K562 (cell line): ENCODE data around the gene AFF2. TPM values are rescaled to one million over a fixed set of nuclear protein-coding genes. Genes with fewer than 3 reads are reported as not detected.

Source experiments
- ATAC-seq: fragments of 200-7000 bp; cut with Tn5 transposase; 3 replicates; pipeline ENCODE4 v1.9.1; 2020; ENCODE audit warnings: moderate library complexity
- BruUV-seq: library from RNA; stranded (reverse); fragments of 400-500 nt; replicated peaks from 2 replicates; lab custom pipeline; 2021; lab: Mats Ljungman, UMichigan
- CTCF ChIA-PET: fragments of 300-600 bp; formaldehyde crosslinking; extraction: SDS; loops from one replicate; lab custom pipeline; 2021; ENCODE audit warnings: low intra/inter-chr PET ratio; lab: Yijun Ruan, JAX
- POLR2A ChIA-PET: fragments of 300-600, 350-650 bp; sonication (Branson Sonifier 250); formaldehyde crosslinking; extraction: SDS; loops from one replicate; lab custom pipeline; 2021; ENCODE audit warnings: antibody characterized with exemption, inconsistent platforms; lab: Yijun Ruan, JAX
- DNase-seq, 4 experiments: peaks; one replicate each; pipeline versions ENCODE4 v3.0.0 to v3.0.0-alpha.2; 2011 to 2018; ENCODE audit warnings: low spot score in 3 of 4, mixed read lengths in 3 of 4; ENCODE audit errors: extremely low read depth in 1 of 4
- FAIRE-seq: peaks from 2 replicates; lab custom pipeline; 2011; peaks lifted over from hg19 to GRCh38; lab: Jason Lieb, UNC
- H2AFZ ChIP-seq: 2 replicates; pipeline ENCODE4 v1.6.0; 2011; ENCODE audit warnings: low read depth, low read length, control low read depth, inconsistent platforms
- H3K27ac ChIP-seq: fragments of 200-600 bp; 3 replicates; pipeline ENCODE4 v1.8.0; 2011; ENCODE audit warnings: low read depth, mild to moderate bottlenecking, control low read depth, inconsistent platforms, low read length, moderate library complexity, mixed read lengths; ENCODE audit errors: extremely low read depth
- H3K27me3 ChIP-seq, 2 experiments: fragments of 300-600 bp in 1 of 2; 2 replicates in 1 of 2; 3 replicates in 1 of 2; pipeline versions ENCODE4 v1.6.0 to v1.8.0; 2011; ENCODE audit warnings: inconsistent platforms in 2 of 2, low read length in 2 of 2, mild to moderate bottlenecking in 1 of 2, mixed read lengths in 1 of 2, moderate library complexity in 1 of 2; ENCODE audit not compliant: control insufficient read depth in 2 of 2, insufficient read depth in 2 of 2
- H3K36me3 ChIP-seq: fragments of 300-600 bp; 3 replicates; pipeline ENCODE4 v1.8.0; 2011; ENCODE audit warnings: mild to moderate bottlenecking, low read length, inconsistent platforms; ENCODE audit not compliant: control insufficient read depth, insufficient read depth
- H3K4me1 ChIP-seq, 2 experiments: fragments of 200-600 bp in 1 of 2; replicated peaks in 1 of 2; 2 replicates in 1 of 2; 3 replicates in 1 of 2; pipeline versions ENCODE4 v1.5.1 to v1.8.0; 2011; ENCODE audit warnings: inconsistent platforms in 2 of 2, low read length in 2 of 2, mild to moderate bottlenecking in 1 of 2, mixed read lengths in 1 of 2, moderate library complexity in 1 of 2; ENCODE audit not compliant: control insufficient read depth in 2 of 2, insufficient read depth in 2 of 2
- H3K4me2 ChIP-seq: 2 replicates; pipeline ENCODE4 v1.6.1; 2011; ENCODE audit warnings: low read length, control low read depth, inconsistent platforms, mixed read lengths; ENCODE audit not compliant: insufficient read depth
- H3K4me3 ChIP-seq: fragments of 200-600 bp; sonication (generic), shearing (Covaris generic); 2 replicates; pipeline ENCODE4 v1.5.1; 2016; ENCODE audit warnings: control low read depth, inconsistent platforms
- H3K79me2 ChIP-seq: fragments of 200-600 bp; 3 replicates; pipeline ENCODE4 v1.8.0; 2011; ENCODE audit warnings: low read length, inconsistent platforms; ENCODE audit not compliant: control insufficient read depth, insufficient read depth
- H3K9ac ChIP-seq, 2 experiments: 2 replicates each; pipeline versions ENCODE4 v1.6.0 to v1.6.1; 2011; ENCODE audit warnings: low read depth in 2 of 2, low read length in 2 of 2, control low read depth in 1 of 2, inconsistent platforms in 1 of 2, mild to moderate bottlenecking in 1 of 2, mixed read lengths in 1 of 2; ENCODE audit not compliant: insufficient read depth in 1 of 2
- H3K9me1 ChIP-seq: one replicate; pipeline ENCODE4 v1.6.0; 2011; ENCODE audit warnings: inconsistent platforms, mild to moderate bottlenecking, low read length, moderate library complexity; ENCODE audit not compliant: control insufficient read depth, insufficient read depth
- H3K9me3 ChIP-seq: replicated peaks from 2 replicates; pipeline ENCODE4 v1.5.1; 2011; ENCODE audit warnings: low read depth, low read length, inconsistent platforms; ENCODE audit not compliant: control insufficient read depth, insufficient read depth
- H4K20me1 ChIP-seq: replicated peaks from 2 replicates; pipeline ENCODE4 v1.6.1; 2011; ENCODE audit warnings: low read length, inconsistent platforms, mixed read lengths; ENCODE audit not compliant: control insufficient read depth, insufficient read depth
- ATF1 ChIP-seq, 2 experiments: fragments of 450-650 bp in 1 of 2; IDR thresholded peaks; 2 replicates each; pipeline ENCODE4 v1.6.1; 2016; ENCODE audit warnings: missing compliant biosample characterization in 1 of 2, missing genetic modification characterization in 1 of 2
- EWSR1 ChIP-seq: fragments of 450-650 bp; IDR thresholded peaks from 2 replicates; pipeline ENCODE4 v1.6.1; 2018; ENCODE audit warnings: borderline replicate concordance, mild to moderate bottlenecking, low read depth, moderate library complexity; ENCODE audit not compliant: partially characterized antibody
- KHSRP ChIP-seq: fragments of 450-650 bp; IDR thresholded peaks from 2 replicates; pipeline ENCODE4 v1.6.1; 2017
- NCOA4 ChIP-seq: fragments of 450-650 bp; IDR thresholded peaks from 2 replicates; pipeline ENCODE4 v1.6.1; 2018; ENCODE audit warnings: mild to moderate bottlenecking; ENCODE audit not compliant: partially characterized antibody
- PCBP1 ChIP-seq: fragments of 200-400 bp; formaldehyde crosslinking; IDR thresholded peaks from 2 replicates; pipeline ENCODE4 v1.6.1; 2018; ENCODE audit warnings: mild to moderate bottlenecking, low read depth, low read length; ENCODE audit not compliant: poor library complexity, severe bottlenecking
- PCBP2 ChIP-seq: fragments of 200-400 bp; formaldehyde crosslinking; IDR thresholded peaks from 2 replicates; pipeline ENCODE4 v1.6.1; 2018; ENCODE audit warnings: low read length, low read depth, mild to moderate bottlenecking, moderate library complexity; ENCODE audit not compliant: poor library complexity, severe bottlenecking
- SMAD3 ChIP-seq: fragments of 450-650 bp; formaldehyde crosslinking; conservative IDR thresholded peaks from 2 replicates; pipeline ENCODE4 v1.4.0; 2020; ENCODE audit warnings: mild to moderate bottlenecking
- SMARCE1 ChIP-seq: fragments of 450-650 bp; IDR thresholded peaks from 2 replicates; pipeline ENCODE4 v1.7.1; 2016; ENCODE audit warnings: mild to moderate bottlenecking
- SRSF9 ChIP-seq: fragments of 200-400 bp; formaldehyde crosslinking; IDR thresholded peaks from 2 replicates; pipeline ENCODE4 v1.6.1; 2017; ENCODE audit warnings: low read depth, low read length, borderline replicate concordance
- TSHZ1 ChIP-seq: fragments of 250-450 bp; sonication (Bioruptor Pico); IDR thresholded peaks from 2 replicates; pipeline ENCODE4 v1.4.0; 2020; ENCODE audit warnings: mild to moderate bottlenecking, moderate library complexity
- U2AF1 ChIP-seq: fragments of 200-400 bp; formaldehyde crosslinking; optimal IDR thresholded peaks from 2 replicates; pipeline ENCODE3; 2017; ENCODE audit warnings: mild to moderate bottlenecking, low read depth, low read length, moderate library complexity
- UBTF ChIP-seq, 2 experiments: IDR thresholded peaks; 2 replicates each; pipeline ENCODE4 v1.6.1; 2012; ENCODE audit warnings: improper control_type of control experiment in 2 of 2, low read depth in 2 of 2, low read length in 2 of 2, borderline replicate concordance in 1 of 2
- ZKSCAN1 ChIP-seq: fragments of 150-350 bp; IDR thresholded peaks from 2 replicates; pipeline ENCODE4 v1.6.1; 2016; ENCODE audit warnings: low read depth, low read length
- ZNF280A ChIP-seq: fragments of 450-650 bp; IDR thresholded peaks from 2 replicates; pipeline ENCODE4 v1.6.1; 2018; ENCODE audit warnings: mild to moderate bottlenecking, low read depth; ENCODE audit not compliant: partially characterized antibody
- in situ Hi-C: fragments of 300-500 bp; cut with MboI; formaldehyde crosslinking; loops from 4 replicates; pipeline ENCODE4 v1.15.0; 2018; ENCODE audit warnings: inconsistent platforms, mixed read lengths
- intact Hi-C: fragments of 100-400 bp; cut with micrococcal nuclease; formaldehyde crosslinking; loops from 2 replicates; pipeline ENCODE4 v1.14.2; 2022
- polyA plus RNA-seq, 8 experiments: library from polyadenylated mRNA; depleted of rRNA in 4 of 8; stranded (reverse) in 5 of 8; unstranded in 3 of 8; fragments of >200 nt; fragmentation: Nextera tagmentation in 2 of 8; fragmentation: Illumina TruSeq in 1 of 8; extraction: Ambion mirVana in 2 of 8; extraction: Trizol in 1 of 8; gene quantifications; 2 replicates each; pipeline versions ENCODE4 v1.2.1 to v1.2.3, GENCODE V29; 2011 to 2014; ENCODE audit warnings: inconsistent platforms in 1 of 8, missing spikeins in 1 of 8
- total RNA-seq, 7 experiments: library from RNA; depleted of rRNA in 6 of 7; stranded (reverse); fragments of >200 nt in 6 of 7; fragmentation: Illumina TruSeq in 2 of 7; extraction: Trizol in 2 of 7; gene quantifications; 2 replicates each; pipeline versions ENCODE4 v1.2.1 to v1.2.3, GENCODE V29; 2011 to 2021; ENCODE audit warnings: low replicate concordance in 1 of 7

The AFF2 gene
- total and polyA plus RNA-seq, 9 of the 15 experiments (the other 6 are each of a cell fraction or from before 2014, with no cell fraction given), result 0.01 to 0.20 (median 0.07) TPM

- H3K4me1 ChIP-seq, result no peaks in the 10 kb centered on the region
- H2AFZ ChIP-seq, result no peak overlapping the region
- intact Hi-C loops, result no loop called here
- H3K4me2 ChIP-seq, result no peak overlapping the region
- no TSS peak for BruUV-seq
- H3K4me3 ChIP-seq, result no peak overlapping the region
- no peaks in the 10 kb centered on the region for H4K20me1 ChIP-seq
- H3K27me3 ChIP-seq, result no peaks in the 10 kb centered on the region
- FAIRE-seq, result no peak
- no peak overlapping the region for H3K9ac ChIP-seq
- H3K79me2 ChIP-seq, result no peaks in the 10 kb centered on the region
- in situ Hi-C loops, result no loop called here
- DNase-seq, result no peak
- H3K9me3 ChIP-seq, result no peaks in the 10 kb centered on the region
- no peaks in the 10 kb centered on the region for H3K9me1 ChIP-seq
- H3K36me3 ChIP-seq, result no peaks in the 10 kb centered on the region
- CTCF ChIA-PET, result no interaction called here
- POLR2A ChIA-PET, result no interaction called here
- ATAC-seq, result no peak
- H3K27ac ChIP-seq, result no peak overlapping the region
- no peak for TF ChIP-seq U2AF1
- TF ChIP-seq KHSRP, result no peak
- TF ChIP-seq EWSR1, result no peak
- TF ChIP-seq ZNF280A, result no peak
- TF ChIP-seq SMAD3 (CRISPR knock-in tag), result no peak
- no peak for TF ChIP-seq TSHZ1
- no peak for TF ChIP-seq UBTF (IDR thresholded peaks at IDR 0.05; ENCODE audit: borderline replicate concordance in 1 of 2, low read depth in 2 of 2, low read length in 2 of 2)
- TF ChIP-seq SMARCE1, result no peak
- TF ChIP-seq PCBP2, result no peak
- TF ChIP-seq PCBP1, result no peak
- no peak for TF ChIP-seq NCOA4
- no peak for TF ChIP-seq SRSF9
- TF ChIP-seq ATF1 (CRISPR knock-in tag; IDR thresholded peaks at IDR 0.05), result no peak
- no peak for TF ChIP-seq ATF1 (tag; IDR thresholded peaks at IDR 0.05)
- no peak for TF ChIP-seq ZKSCAN1
These were observed 402.2 kb downstream of the AFF2 start for GRCh38 chrX:148902581-148902980.
